OCI-LY1 (cell line): Measurements from ENCODE around the gene GOPC.
A peak's percentile ranks its signal among the peaks of the same experiment; 100 is the strongest.

Source experiments
- H2AFZ ChIP-seq: fragments of 200-600 bp; sonication (generic), shearing (Covaris generic); 2 replicates; pipeline ENCODE4 v1.6.0; 2014; ENCODE audit warnings: antibody characterized with exemption, mild to moderate bottlenecking, low read length
- H3F3A ChIP-seq: fragments of 200-600 bp; sonication (generic), shearing (Covaris generic); 2 replicates; pipeline ENCODE4 v1.6.0; 2014; ENCODE audit warnings: mild to moderate bottlenecking, antibody characterized with exemption, low read length, moderate library complexity; ENCODE audit not compliant: insufficient read depth
- H3K27ac ChIP-seq: fragments of 200-600 bp; sonication (generic); 2 replicates; pipeline ENCODE4 v1.5.1; 2014; ENCODE audit warnings: low read length, mixed run types, mild to moderate bottlenecking, low read depth; ENCODE audit not compliant: poor library complexity, severe bottlenecking
- H3K27me3 ChIP-seq: fragments of 200-600 bp; sonication (generic); 2 replicates; pipeline ENCODE4 v1.6.0; 2014; ENCODE audit warnings: antibody characterized with exemption, mild to moderate bottlenecking, low read length, moderate library complexity; ENCODE audit not compliant: insufficient read depth
- H3K36me3 ChIP-seq: fragments of 200-600 bp; sonication (generic); 2 replicates; pipeline ENCODE4 v1.6.1; 2014; ENCODE audit warnings: mild to moderate bottlenecking, antibody characterized with exemption, low read length, moderate library complexity, mixed read lengths; ENCODE audit not compliant: insufficient read depth
- H3K4me1 ChIP-seq: fragments of 200-600 bp; sonication (generic); 2 replicates; pipeline ENCODE4 v1.5.1; 2014; ENCODE audit warnings: mild to moderate bottlenecking, low read length, moderate library complexity; ENCODE audit not compliant: insufficient read depth, severe bottlenecking
- H3K4me2 ChIP-seq: fragments of 200-600 bp; sonication (generic), shearing (Covaris generic); 2 replicates; pipeline ENCODE4 v1.6.1; 2014; ENCODE audit warnings: low read length
- H3K4me3 ChIP-seq: fragments of 200-600 bp; sonication (generic); 2 replicates; pipeline ENCODE4 v1.5.1; 2014; ENCODE audit warnings: low read length, low read depth, mild to moderate bottlenecking, mixed read lengths; ENCODE audit not compliant: poor library complexity, severe bottlenecking
- H3K79me2 ChIP-seq: fragments of 200-600 bp; shearing (Covaris generic); 2 replicates; pipeline ENCODE4 v1.6.1; 2016; ENCODE audit warnings: mixed run types, low read length, mixed read lengths; ENCODE audit not compliant: insufficient read depth
- H3K9ac ChIP-seq: fragments of 200-600 bp; sonication (generic), shearing (Covaris generic); 2 replicates; pipeline ENCODE4 v1.6.1; 2014; ENCODE audit warnings: mild to moderate bottlenecking, low read length, mixed read lengths
- H3K9me2 ChIP-seq: fragments of 200-600 bp; sonication (generic), shearing (Covaris generic); 2 replicates; pipeline ENCODE4 v1.6.1; 2014; ENCODE audit warnings: low read depth, mild to moderate bottlenecking, low read length, mixed read lengths
- H3K9me3 ChIP-seq: fragments of 200-600 bp; shearing (Covaris generic); 2 replicates; pipeline ENCODE4 v1.6.1; 2014; ENCODE audit warnings: low read length, mixed read lengths
- H4K20me1 ChIP-seq: fragments of 200-600 bp; sonication (generic), shearing (Covaris generic); 2 replicates; pipeline ENCODE4 v1.6.0; 2016; ENCODE audit warnings: mild to moderate bottlenecking, low read length; ENCODE audit not compliant: insufficient read depth
- CTCF ChIP-seq: fragments of 200-600 bp; sonication (generic), shearing (Covaris generic); IDR thresholded peaks from 2 replicates; pipeline ENCODE4 v1.5.1; 2017; ENCODE audit warnings: mild to moderate bottlenecking, antibody characterized with exemption, low read length, moderate library complexity, mixed read lengths
- EZH2 ChIP-seq: fragments of 200-600 bp; sonication (generic), shearing (Covaris generic); IDR thresholded peaks from 2 replicates; pipeline ENCODE4 v1.8.0; 2017; ENCODE audit warnings: borderline replicate concordance, mixed run types, mild to moderate bottlenecking, antibody characterized with exemption, low read length, moderate library complexity, mixed read lengths

The GOPC gene

GRCh38 chr6:117605169-117605826 is 3.0 kb upstream of the GOPC start:
- Histone ChIP-seq H4K20me1 (no peaks in the 10 kb centered on the region), H3K27me3 (no peaks in the 10 kb centered on the region), H2AFZ (no peak overlapping the region), H3F3A (no peaks in the 10 kb centered on the region), H3K9ac (no peak overlapping the region), H3K79me2 (peaks cover 18% of the 10 kb centered on the region), H3K4me3 (no peak overlapping the region), H3K4me1 (peaks cover 27% of the 10 kb centered on the region), H3K9me3 (no peaks in the 10 kb centered on the region), H3K9me2 (no peaks in the 10 kb centered on the region), H3K36me3 (no peaks in the 10 kb centered on the region), H3K27ac (no peak overlapping the region), H3K4me2 (peak overlapping the region; percentile 53; the same call in 1 of the 2 replicates)
- TF ChIP-seq CTCF (peak; percentile 82), EZH2 (no peak)

DNA sequence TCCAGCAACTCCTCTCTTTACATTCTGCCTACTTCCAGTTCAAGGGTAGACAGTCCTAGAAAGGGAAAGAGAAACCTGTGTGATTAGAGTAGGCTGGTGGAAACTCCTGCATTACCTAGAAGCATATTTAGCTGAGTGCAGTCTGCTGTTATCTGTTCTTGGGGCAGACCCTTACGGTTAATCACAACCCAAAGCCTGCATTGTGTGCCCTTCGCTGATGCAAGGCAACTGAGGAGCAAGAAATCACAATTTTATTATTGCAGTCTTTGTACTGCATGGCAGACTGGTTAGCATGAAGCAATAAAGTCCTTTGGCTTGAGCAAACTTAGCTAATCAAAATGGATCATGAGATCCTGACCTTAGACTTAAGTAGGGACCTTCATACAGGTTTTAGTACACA is 1.5 kb upstream of the GOPC start:
- no peak overlapping the region for H3K4me3 ChIP-seq
- no peak overlapping the region for H3K9ac ChIP-seq
- no peaks in the 10 kb centered on the region for H4K20me1 ChIP-seq
- H3K79me2 ChIP-seq, result peaks cover 33% of the 10 kb centered on the region
- H3F3A ChIP-seq, result no peaks in the 10 kb centered on the region
- peaks cover 6% of the 10 kb centered on the region for H3K36me3 ChIP-seq
- no peak for TF ChIP-seq CTCF
- TF ChIP-seq EZH2, result no peak
- H2AFZ ChIP-seq, result no peak overlapping the region
- peaks cover 38% of the 10 kb centered on the region for H3K4me1 ChIP-seq
- H3K27me3 ChIP-seq, result no peaks in the 10 kb centered on the region
- H3K27ac ChIP-seq, result no peak overlapping the region
- H3K4me2 ChIP-seq, result no peak overlapping the region
- H3K9me3 ChIP-seq, result no peaks in the 10 kb centered on the region
- H3K9me2 ChIP-seq, result no peaks in the 10 kb centered on the region

GRCh38 chr6:117602899-117603588 is 733 bp upstream of the GOPC start:
- Histone ChIP-seq H3K9ac (peak overlapping the region; percentile 75), H3K9me3 (no peaks in the 10 kb centered on the region), H3K4me3 (peak overlapping the region; percentile 86), H4K20me1 (no peaks in the 10 kb centered on the region), H3K4me1 (peaks cover 38% of the 10 kb centered on the region), H3K4me2 (peak overlapping the region; percentile 73), H3K9me2 (no peaks in the 10 kb centered on the region), H3K36me3 (peaks cover 14% of the 10 kb centered on the region), H2AFZ (no peak overlapping the region; the same call in 1 of the 2 replicates), H3F3A (no peaks in the 10 kb centered on the region), H3K79me2 (peaks cover 38% of the 10 kb centered on the region), H3K27me3 (no peaks in the 10 kb centered on the region), H3K27ac (peak overlapping the region; percentile 63)
- TF ChIP-seq CTCF (no peak), EZH2 (no peak)
